KMS-11 (cell line): ENCODE measurements around the gene SPON1.

Source experiments
- H2AFZ ChIP-seq: fragments of 200-600 bp; sonication (generic); 2 replicates; pipeline ENCODE4 v1.6.1; 2016; ENCODE audit warnings: antibody characterized with exemption, mixed run types, low read depth
- H3K27ac ChIP-seq: fragments of 200-600 bp; sonication (generic); 2 replicates; pipeline ENCODE4 v1.6.1; 2016; ENCODE audit warnings: mild to moderate bottlenecking, mixed run types
- H3K27me3 ChIP-seq: fragments of 200-600 bp; sonication (generic); 2 replicates; pipeline ENCODE4 v1.6.1; 2017; ENCODE audit warnings: mild to moderate bottlenecking, low read depth, mixed run types, moderate library complexity; ENCODE audit not compliant: insufficient read depth
- H3K36me3 ChIP-seq: fragments of 200-600 bp; sonication (generic); 2 replicates; pipeline ENCODE4 v1.6.1; 2017; ENCODE audit warnings: mild to moderate bottlenecking, mixed run types; ENCODE audit not compliant: insufficient read depth
- H3K4me1 ChIP-seq: fragments of 200-600 bp; sonication (generic); 2 replicates; pipeline ENCODE4 v1.6.1; 2016; ENCODE audit warnings: mild to moderate bottlenecking, low read depth, mixed run types; ENCODE audit not compliant: poor library complexity, severe bottlenecking
- H3K4me2 ChIP-seq: fragments of 200-600 bp; sonication (generic); 2 replicates; pipeline ENCODE4 v1.7.0; 2016; ENCODE audit warnings: mild to moderate bottlenecking, mixed run types
- H3K4me3 ChIP-seq: fragments of 200-600 bp; sonication (generic); IDR thresholded peaks from 2 replicates; pipeline ENCODE4 v1.6.1; 2017; ENCODE audit warnings: low read depth, low read length, mixed read lengths; ENCODE audit not compliant: insufficient read depth
- H3K79me2 ChIP-seq: fragments of 200-600 bp; sonication (generic); 2 replicates; pipeline ENCODE4 v1.6.1; 2016; ENCODE audit warnings: low read depth, mixed run types; ENCODE audit not compliant: insufficient read depth
- H3K9ac ChIP-seq: fragments of 200-600 bp; sonication (generic); 2 replicates; pipeline ENCODE4 v1.6.1; 2016; ENCODE audit warnings: mild to moderate bottlenecking, mixed run types
- H4K20me1 ChIP-seq: fragments of 200-600 bp; sonication (generic); 2 replicates; pipeline ENCODE4 v1.6.1; 2016; ENCODE audit warnings: mild to moderate bottlenecking, mixed run types; ENCODE audit not compliant: insufficient read depth
- CTCF ChIP-seq: fragments of 200-600 bp; sonication (generic); conservative IDR thresholded peaks from 2 replicates; pipeline ENCODE4 v1.6.1; 2017; ENCODE audit warnings: low read depth, mild to moderate bottlenecking, antibody characterized with exemption, low read length, moderate library complexity, mixed read lengths

Gene SPON1

GRCh38 chr11:14093065-14093464 is 130.5 kb downstream of the SPON1 start:
- no peak overlapping the region for H2AFZ ChIP-seq
- no peak overlapping the region for H3K9ac ChIP-seq
- no peaks in the 10 kb centered on the region for H4K20me1 ChIP-seq
- no peaks in the 10 kb centered on the region for H3K79me2 ChIP-seq
- H3K4me3 ChIP-seq = no peak overlapping the region
- no peak overlapping the region for H3K4me2 ChIP-seq
- no peak overlapping the region for H3K27ac ChIP-seq
- no peaks in the 10 kb centered on the region for H3K27me3 ChIP-seq
- no peaks in the 10 kb centered on the region for H3K4me1 ChIP-seq
- TF ChIP-seq CTCF = no peak
- H3K36me3 ChIP-seq = no peaks in the 10 kb centered on the region

GRCh38 chr11:14094481-14095037 is 132.0 kb downstream of the SPON1 start:
- H3K79me2 ChIP-seq = no peaks in the 10 kb centered on the region
- H2AFZ ChIP-seq = no peak overlapping the region
- no peak overlapping the region for H3K27ac ChIP-seq
- no peak overlapping the region for H3K4me2 ChIP-seq
- TF ChIP-seq CTCF = no peak
- H4K20me1 ChIP-seq = no peaks in the 10 kb centered on the region
- no peaks in the 10 kb centered on the region for H3K4me1 ChIP-seq
- H3K4me3 ChIP-seq = no peak overlapping the region
- no peak overlapping the region for H3K9ac ChIP-seq
- no peaks in the 10 kb centered on the region for H3K27me3 ChIP-seq
- H3K36me3 ChIP-seq = no peaks in the 10 kb centered on the region

- Histone ChIP-seq H3K4me1 (no peaks in the 10 kb centered on the region), H3K27ac (no peak overlapping the region), H3K4me2 (no peak overlapping the region), H3K4me3 (no peak overlapping the region), H3K36me3 (no peaks in the 10 kb centered on the region), H2AFZ (no peak overlapping the region), H3K27me3 (no peaks in the 10 kb centered on the region), H3K79me2 (no peaks in the 10 kb centered on the region), H4K20me1 (no peaks in the 10 kb centered on the region), H3K9ac (no peak overlapping the region)
- TF ChIP-seq CTCF = no peak
Observed at GRCh38 chr11:14095882-14096281, 133.4 kb downstream of the SPON1 start.

GRCh38 chr11:14096606-14097005 is 134.1 kb downstream of the SPON1 start:
- no peak overlapping the region for H2AFZ ChIP-seq
- H3K79me2 ChIP-seq = no peaks in the 10 kb centered on the region
- H3K9ac ChIP-seq = no peak overlapping the region
- H3K4me3 ChIP-seq = no peak overlapping the region
- no peak for TF ChIP-seq CTCF
- no peaks in the 10 kb centered on the region for H4K20me1 ChIP-seq
- H3K4me2 ChIP-seq = no peak overlapping the region
- H3K36me3 ChIP-seq = no peaks in the 10 kb centered on the region
- H3K4me1 ChIP-seq = no peaks in the 10 kb centered on the region
- H3K27me3 ChIP-seq = no peaks in the 10 kb centered on the region
- no peak overlapping the region for H3K27ac ChIP-seq
